Measurements from ENCODE around the gene RREB1. TPM values are rescaled to one million over a fixed set of nuclear protein-coding genes. Genes with fewer than 3 reads are reported as not detected.
A peak's percentile ranks its signal among the peaks of the same experiment; 100 is the strongest.

The RREB1 gene
- total RNA-seq (ENCODE audit: insufficient read depth, low replicate concordance) = 13.2 TPM

- DNase-seq (ENCODE audit: low spot score) = peak; percentile 68
Measured at GRCh38 chr6:7107578-7108195, at the start of gene RREB1. Gene RREB1, plus strand, starts transcription at chr6:7107961. Its CDS starts 73,951 bp downstream, at chr6:7181912.

- DNase-seq (ENCODE audit: low spot score) = peak; percentile 76
Measured at GRCh38 chr6:7058250-7058923, 49.4 kb upstream of the RREB1 start.

GRCh38 chr6:7060769-7061516 lies 46.8 kb upstream of the RREB1 start:
- DNase-seq (ENCODE audit: low spot score) = peak; percentile 50

GRCh38 chr6:7062451-7063162 lies 45.2 kb upstream of the RREB1 start:
- no peak for DNase-seq (ENCODE audit: low spot score)

GRCh38 chr6:7067305-7067704 lies 40.5 kb upstream of the RREB1 start:
- DNase-seq (ENCODE audit: low spot score) = no peak

GRCh38 chr6:7071405-7071804 lies 36.4 kb upstream of the RREB1 start:
- no peak for DNase-seq (ENCODE audit: low spot score)

GRCh38 chr6:7073082-7073820 lies 34.5 kb upstream of the RREB1 start:
- no peak for DNase-seq (ENCODE audit: low spot score)

- no peak for DNase-seq (ENCODE audit: low spot score)
Measured at GRCh38 chr6:7073821-7074525, 33.8 kb upstream of the RREB1 start.

GRCh38 chr6:7074870-7075269 lies 32.9 kb upstream of the RREB1 start:
- DNase-seq (ENCODE audit: low spot score) = no peak

- peak; percentile 94 for DNase-seq (ENCODE audit: low spot score)
Measured at GRCh38 chr6:7075341-7076000, 32.3 kb upstream of the RREB1 start.

GRCh38 chr6:7077856-7078255 lies 29.9 kb upstream of the RREB1 start:
- DNase-seq (ENCODE audit: low spot score) = no peak

- DNase-seq (ENCODE audit: low spot score) = no peak
Measured at GRCh38 chr6:7078856-7079255, 28.9 kb upstream of the RREB1 start.

GRCh38 chr6:7080311-7080710 lies 27.4 kb upstream of the RREB1 start:
- no peak for DNase-seq (ENCODE audit: low spot score)

- DNase-seq (ENCODE audit: low spot score) = no peak
Measured at GRCh38 chr6:7085911-7086310, 21.9 kb upstream of the RREB1 start.

- DNase-seq (ENCODE audit: low spot score) = no peak
Measured at GRCh38 chr6:7086488-7086887, 21.3 kb upstream of the RREB1 start.

GRCh38 chr6:7087066-7087465 lies 20.7 kb upstream of the RREB1 start:
- no peak for DNase-seq (ENCODE audit: low spot score)

GRCh38 chr6:7087491-7087979 lies 20.2 kb upstream of the RREB1 start:
- DNase-seq (ENCODE audit: low spot score) = no peak

- no peak for DNase-seq (ENCODE audit: low spot score)
Measured at GRCh38 chr6:7088076-7088742, 19.6 kb upstream of the RREB1 start.

- DNase-seq (ENCODE audit: low spot score) = no peak
Measured at GRCh38 chr6:7098993-7099392, 8.8 kb upstream of the RREB1 start.
